Measurements from ENCODE around the gene CHADL. TPM values are rescaled to one million over a fixed set of nuclear protein-coding genes. Genes with fewer than 3 reads are reported as not detected.

The CHADL gene
- total and polyA plus RNA-seq, 2 experiments from 2014 or later = 1.6 TPM; not detected in 1

- no peak for TF ChIP-seq CTCF (conservative IDR thresholded peaks at IDR 0.05; ENCODE audit: low read depth in 2 of 2)
- no peak for TF ChIP-seq ZNF331 (CRISPR knock-in tag; IDR thresholded peaks at IDR 0.05; ENCODE audit: low read depth)
- TF ChIP-seq EZH2phosphoT487 (IDR thresholded peaks at IDR 0.05; ENCODE audit: unreplicated experiment) = no peak
- TF ChIP-seq STAT1 (IDR thresholded peaks at IDR 0.05; ENCODE audit: unreplicated experiment) = no peak
- TF ChIP-seq NANOG (IDR thresholded peaks at IDR 0.05; ENCODE audit: borderline replicate concordance) = no peak
- TF ChIP-seq ETS1 (IDR thresholded peaks at IDR 0.05) = no peak
- no peak for TF ChIP-seq EZH2 (IDR thresholded peaks at IDR 0.05; ENCODE audit: low read depth, unreplicated experiment)
Observed at GRCh38 chr22:41229215-41229614, 11.5 kb downstream of the CHADL start (continued).

GRCh38 chr22:41226723-41227655 lies 13.7 kb downstream of the CHADL start:
- Histone ChIP-seq H3K27ac (ENCODE audit: low read depth) (no peak overlapping the region), H4K20me1 (replicated peaks; ENCODE audit: insufficient read depth) (no peaks in the 10 kb centered on the region), H2AFZ (no peak overlapping the region), H3K4me1 (ENCODE audit: insufficient read depth) (no peaks in the 10 kb centered on the region), H3K4me2 (no peak overlapping the region), H3F3A (replicated peaks; ENCODE audit: low read depth) (no peaks in the 10 kb centered on the region), H3K4me3 (no peak overlapping the region), H3K36me3 (ENCODE audit: insufficient read depth) (peaks cover 4% of the 10 kb centered on the region; the same call in 1 of the 2 replicates), H3K27me3 (ENCODE audit: insufficient read depth) (no peaks in the 10 kb centered on the region), H3K9me2 (ENCODE audit: insufficient read depth) (no peaks in the 10 kb centered on the region), H3K79me2 (replicated peaks; ENCODE audit: insufficient read depth) (no peaks in the 10 kb centered on the region)
- Mint-ChIP-seq H3K27ac (no peak overlapping the region), H3K4me3 (no peak overlapping the region), H3K27me3 (ENCODE audit: insufficient read depth, low read depth, poor library complexity) (peaks cover 13% of the 10 kb centered on the region), H3K36me3 (ENCODE audit: low read depth) (peaks cover 40% of the 10 kb centered on the region), H3K4me1 (no peaks in the 10 kb centered on the region), H3K9me3 (no peaks in the 10 kb centered on the region)
- TF ChIP-seq NANOG (IDR thresholded peaks at IDR 0.05; ENCODE audit: borderline replicate concordance) (no peak), EZH2 (IDR thresholded peaks at IDR 0.05; ENCODE audit: low read depth, unreplicated experiment) (no peak), ZNF462 (CRISPR knock-in tag; IDR thresholded peaks at IDR 0.05) (no peak), ETS1 (IDR thresholded peaks at IDR 0.05) (no peak), CREB1 (CRISPR knock-in tag; IDR thresholded peaks at IDR 0.05; ENCODE audit: low read depth) (no peak), STAT1 (IDR thresholded peaks at IDR 0.05; ENCODE audit: unreplicated experiment) (no peak), POLR2AphosphoS5 (IDR thresholded peaks at IDR 0.05; ENCODE audit: low read depth) (no peak), CTCF (conservative IDR thresholded peaks at IDR 0.05; ENCODE audit: low read depth in 2 of 2) (no peak)
- ATAC-seq (no peak), DNase-seq (ENCODE audit: low spot score) (no peak)
